HG03280 (cell line): ENCODE data around the gene HTT-AS.

Source experiments
- ATAC-seq: cut with Tn5 transposase; IDR thresholded peaks from one replicate; pipeline ENCODE4 v1.9.1; 2021; ENCODE audit warnings: mild to moderate bottlenecking, moderate library complexity; ENCODE audit not compliant: unreplicated experiment

The HTT-AS gene

DNA sequence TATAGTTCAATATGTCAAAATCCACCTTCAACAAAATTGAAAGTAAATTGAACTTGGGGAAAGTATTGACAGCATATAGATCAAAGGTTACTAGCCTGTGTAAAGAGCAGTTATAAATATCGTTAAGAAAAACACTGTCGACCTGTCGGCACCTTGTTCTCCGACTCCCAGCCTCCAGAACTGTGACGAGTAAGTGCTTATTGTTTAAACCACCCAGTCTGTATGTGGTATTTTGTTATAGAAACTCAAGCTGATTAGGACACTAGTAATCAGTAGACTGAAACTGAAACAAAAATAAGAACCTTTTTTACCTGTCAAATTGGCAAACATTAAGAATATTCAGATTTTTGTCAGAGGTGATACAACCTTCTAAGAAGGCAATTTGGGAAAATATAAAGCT is 17.1 kb upstream of the HTT-AS start:
- no peak for ATAC-seq

DNA sequence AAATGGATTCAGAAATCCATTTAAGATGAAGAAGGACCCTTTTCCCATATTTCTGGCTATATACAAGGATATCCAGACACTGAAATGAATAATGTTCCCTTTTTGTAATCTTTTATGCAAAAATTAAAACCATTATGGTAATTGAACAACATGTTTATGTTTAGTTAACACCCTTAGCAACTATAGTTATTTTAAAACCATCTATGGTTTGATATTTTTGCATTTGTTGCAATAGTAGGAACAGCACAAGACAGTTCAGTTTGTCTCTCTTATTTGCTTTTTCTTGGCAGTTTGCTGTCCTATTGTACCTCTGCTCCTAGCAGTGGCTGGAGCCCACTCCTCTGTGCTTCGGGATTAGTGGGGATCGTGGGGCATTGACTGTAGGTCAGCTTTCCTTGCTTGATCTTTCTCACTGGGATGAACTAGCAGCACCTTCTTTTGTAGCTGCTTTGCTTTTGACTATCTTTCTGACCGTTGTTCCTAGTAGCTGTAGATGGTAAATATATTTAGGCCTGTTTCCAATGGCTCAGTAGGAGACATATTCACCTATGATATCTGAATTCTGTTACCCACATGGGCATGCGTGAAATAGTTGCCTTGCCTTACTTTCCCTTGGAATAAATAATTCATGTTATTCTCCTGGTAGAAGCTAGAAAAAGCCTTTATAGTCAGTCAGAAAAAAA is 12.9 kb upstream of the HTT-AS start:
- ATAC-seq = no peak

- no peak for ATAC-seq
Observed at GRCh38 chr4:3085948-3086670, 11.8 kb upstream of the HTT-AS start.

- no peak for ATAC-seq
Observed at GRCh38 chr4:3083732-3084131, 9.4 kb upstream of the HTT-AS start.

GRCh38 chr4:3082925-3083515 is 8.7 kb upstream of the HTT-AS start:
- no peak for ATAC-seq

GRCh38 chr4:3079694-3080123 is 5.4 kb upstream of the HTT-AS start:
- no peak for ATAC-seq

DNA sequence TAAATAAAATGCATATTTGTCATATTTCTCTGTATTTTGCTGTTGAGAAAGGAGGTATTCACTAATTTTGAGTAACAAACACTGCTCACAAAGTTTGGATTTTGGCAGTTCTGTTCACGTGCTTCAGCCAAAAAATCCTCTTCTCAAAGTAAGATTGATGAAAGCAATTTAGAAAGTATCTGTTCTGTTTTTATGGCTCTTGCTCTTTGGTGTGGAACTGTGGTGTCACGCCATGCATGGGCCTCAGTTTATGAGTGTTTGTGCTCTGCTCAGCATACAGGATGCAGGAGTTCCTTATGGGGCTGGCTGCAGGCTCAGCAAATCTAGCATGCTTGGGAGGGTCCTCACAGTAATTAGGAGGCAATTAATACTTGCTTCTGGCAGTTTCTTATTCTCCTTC is 3.5 kb upstream of the HTT-AS start:
- peak; percentile 19 for ATAC-seq

DNA sequence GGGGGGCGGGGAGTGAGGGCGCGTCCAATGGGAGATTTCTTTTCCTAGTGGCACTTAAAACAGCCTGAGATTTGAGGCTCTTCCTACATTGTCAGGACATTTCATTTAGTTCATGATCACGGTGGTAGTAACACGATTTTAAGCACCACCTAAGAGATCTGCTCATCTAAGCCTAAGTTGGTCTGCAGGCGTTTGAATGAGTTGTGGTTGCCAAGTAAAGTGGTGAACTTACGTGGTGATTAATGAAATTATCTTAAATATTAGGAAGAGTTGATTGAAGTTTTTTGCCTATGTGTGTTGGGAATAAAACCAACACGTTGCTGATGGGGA is 1.3 kb upstream of the HTT-AS start:
- ATAC-seq = no peak

DNA sequence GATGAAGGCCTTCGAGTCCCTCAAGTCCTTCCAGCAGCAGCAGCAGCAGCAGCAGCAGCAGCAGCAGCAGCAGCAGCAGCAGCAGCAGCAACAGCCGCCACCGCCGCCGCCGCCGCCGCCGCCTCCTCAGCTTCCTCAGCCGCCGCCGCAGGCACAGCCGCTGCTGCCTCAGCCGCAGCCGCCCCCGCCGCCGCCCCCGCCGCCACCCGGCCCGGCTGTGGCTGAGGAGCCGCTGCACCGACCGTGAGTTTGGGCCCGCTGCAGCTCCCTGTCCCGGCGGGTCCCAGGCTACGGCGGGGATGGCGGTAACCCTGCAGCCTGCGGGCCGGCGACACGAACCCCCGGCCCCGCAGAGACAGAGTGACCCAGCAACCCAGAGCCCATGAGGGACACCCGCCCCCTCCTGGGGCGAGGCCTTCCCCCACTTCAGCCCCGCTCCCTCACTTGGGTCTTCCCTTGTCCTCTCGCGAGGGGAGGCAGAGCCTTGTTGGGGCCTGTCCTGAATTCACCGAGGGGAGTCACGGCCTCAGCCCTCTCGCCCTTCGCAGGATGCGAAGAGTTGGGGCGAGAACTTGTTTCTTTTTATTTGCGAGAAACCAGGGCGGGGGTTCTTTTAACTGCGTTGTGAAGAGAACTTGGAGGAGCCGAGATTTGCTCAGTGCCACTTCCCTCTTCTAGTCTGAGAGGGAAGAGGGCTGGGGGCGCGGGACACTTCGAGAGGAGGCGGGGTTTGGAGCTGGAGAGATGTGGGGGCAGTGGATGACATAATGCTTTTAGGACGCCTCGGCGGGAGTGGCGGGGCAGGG is 711 bp upstream of the HTT-AS start:
- peak; percentile 12 for ATAC-seq

DNA sequence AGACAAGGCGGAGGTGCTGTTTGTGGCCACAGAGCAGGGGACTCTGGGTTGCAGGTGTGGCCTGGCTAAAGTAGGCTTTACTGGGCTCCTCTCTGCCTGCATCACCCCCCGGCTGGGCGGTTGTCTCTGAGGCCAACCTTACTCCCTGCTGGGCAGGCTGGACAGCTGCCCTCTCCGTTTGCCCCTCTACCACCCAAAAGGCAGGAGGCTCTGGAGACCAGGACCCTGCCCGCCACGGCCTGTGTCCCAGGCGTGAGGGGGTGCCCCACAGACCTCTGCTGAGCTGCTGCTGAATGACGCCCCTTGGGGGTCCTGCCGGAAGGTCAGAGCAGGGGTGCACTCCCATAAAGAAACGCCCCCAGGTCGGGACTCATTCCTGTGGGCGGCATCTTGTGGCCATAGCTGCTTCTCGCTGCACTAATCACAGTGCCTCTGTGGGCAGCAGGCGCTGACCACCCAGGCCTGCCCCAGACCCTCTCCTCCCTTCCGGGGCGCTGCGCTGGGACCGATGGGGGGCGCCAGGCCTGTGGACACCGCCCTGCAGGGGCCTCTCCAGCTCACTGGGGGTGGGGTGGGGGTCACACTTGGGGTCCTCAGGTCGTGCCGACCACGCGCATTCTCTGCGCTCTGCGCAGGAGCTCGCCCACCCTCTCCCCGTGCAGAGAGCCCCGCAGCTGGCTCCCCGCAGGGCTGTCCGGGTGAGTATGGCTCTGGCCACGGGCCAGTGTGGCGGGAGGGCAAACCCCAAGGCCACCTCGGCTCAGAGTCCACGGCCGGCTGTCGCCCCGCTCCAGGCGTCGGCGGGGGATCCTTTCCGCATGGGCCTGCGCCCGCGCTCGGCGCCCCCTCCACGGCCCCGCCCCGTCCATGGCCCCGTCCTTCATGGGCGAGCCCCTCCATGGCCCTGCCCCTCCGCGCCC is 920 bp downstream of the HTT-AS start:
- ATAC-seq = peak; percentile 28

DNA sequence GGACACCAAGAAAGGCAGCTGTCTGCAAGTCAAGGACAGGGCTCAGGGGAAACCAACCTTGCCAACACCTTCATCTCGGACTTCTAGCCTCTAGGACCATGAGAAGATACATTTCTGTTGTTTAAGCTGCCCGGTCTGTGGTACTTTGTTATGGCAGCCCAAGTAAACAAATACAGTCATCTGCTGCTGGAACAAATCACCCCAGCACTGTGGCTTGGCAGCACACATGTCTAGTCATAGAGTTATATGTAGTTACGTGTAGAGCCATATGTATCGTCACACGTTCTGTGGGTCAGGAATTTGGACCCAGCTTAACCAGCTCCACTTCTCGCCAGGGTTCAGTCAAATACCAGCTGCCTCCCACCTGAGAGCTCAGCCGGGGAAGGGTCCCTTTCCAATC is 2.5 kb downstream of the HTT-AS start:
- ATAC-seq = no peak

DNA sequence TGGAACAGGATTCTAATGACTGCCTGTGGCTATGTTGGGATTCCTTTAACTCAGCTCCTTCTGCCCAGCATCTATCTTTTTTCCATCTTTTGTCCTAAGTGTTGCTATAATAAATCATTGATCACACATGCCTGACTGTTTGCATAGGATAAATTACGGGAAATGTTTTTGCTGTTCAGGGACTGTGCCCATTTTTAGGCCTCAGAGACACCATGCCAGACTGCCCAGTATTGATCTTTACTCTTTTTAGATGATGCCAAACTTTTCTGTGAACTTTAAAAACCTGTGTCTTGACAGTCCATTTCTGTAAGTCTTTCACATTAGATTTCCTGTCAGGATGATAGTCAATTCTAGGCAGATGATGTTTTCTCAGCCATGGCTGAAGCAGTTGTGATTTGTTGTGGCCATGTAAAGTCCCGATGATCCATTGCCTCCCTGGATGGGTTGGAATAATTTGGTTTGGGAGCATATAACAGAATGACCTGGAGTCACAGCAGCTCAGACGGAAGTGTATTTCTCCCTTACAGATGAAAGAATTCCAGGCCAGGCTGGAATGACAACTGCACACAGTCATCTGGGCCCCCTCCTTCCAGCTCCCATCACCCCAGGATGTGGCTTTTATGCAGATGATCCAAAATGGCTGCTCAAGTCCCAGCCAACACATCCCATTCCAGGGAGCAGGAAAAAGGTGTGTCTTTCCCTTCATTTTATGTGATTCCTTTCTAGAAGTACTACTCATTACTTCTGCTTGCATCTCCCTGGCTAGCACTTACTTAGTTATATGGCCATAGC is 3.4 kb downstream of the HTT-AS start:
- no peak for ATAC-seq

- ATAC-seq = no peak
Observed at GRCh38 chr4:3069661-3070199, 4.6 kb downstream of the HTT-AS start.

GRCh38 chr4:3067473-3068001 is 6.8 kb downstream of the HTT-AS start:
- ATAC-seq = no peak

DNA sequence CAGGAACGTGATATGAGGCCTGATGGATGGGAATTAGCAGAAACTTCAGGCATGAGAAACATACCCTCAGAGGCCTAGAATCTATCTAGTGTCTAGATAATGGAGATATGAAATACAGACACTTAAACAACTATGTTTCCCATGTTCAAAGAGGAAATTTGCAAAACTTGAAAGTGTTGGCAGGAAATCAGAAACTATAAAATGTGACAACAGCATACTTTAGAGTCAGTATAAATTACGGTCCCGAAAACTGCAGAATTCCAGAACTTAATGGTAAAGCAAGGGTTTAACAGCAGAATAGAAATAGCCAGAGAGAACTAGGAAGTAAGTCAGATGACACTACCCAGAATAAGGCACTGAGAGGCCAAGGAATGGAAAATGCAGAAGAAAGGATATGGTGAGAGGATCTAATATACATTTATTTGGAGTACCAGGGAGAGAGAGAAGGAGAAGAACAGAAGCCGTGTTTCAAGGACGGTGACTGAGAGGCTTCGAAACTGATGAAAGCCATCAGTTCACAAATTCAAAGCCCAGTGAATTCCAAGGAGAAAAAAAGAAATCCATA is 7.4 kb downstream of the HTT-AS start:
- ATAC-seq = no peak

DNA sequence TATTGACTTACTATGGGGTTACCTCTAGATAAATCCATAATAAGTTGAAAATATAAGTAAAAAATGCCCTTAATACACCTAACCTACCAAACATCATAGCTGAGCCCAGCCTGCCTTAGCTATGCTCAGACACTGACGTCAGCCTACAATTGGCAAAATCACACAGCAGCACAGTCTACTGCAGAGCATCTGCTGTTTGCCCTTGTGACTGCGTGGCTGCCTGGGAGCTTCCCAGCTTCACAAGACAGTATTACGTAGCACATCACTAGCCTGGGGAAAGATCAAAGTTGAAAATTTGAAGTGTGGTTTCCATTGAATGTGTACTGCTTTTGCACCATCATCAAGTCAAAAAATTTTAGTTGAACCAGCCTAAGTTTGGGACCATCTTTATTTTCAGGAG is 8.8 kb downstream of the HTT-AS start:
- no peak for ATAC-seq

DNA sequence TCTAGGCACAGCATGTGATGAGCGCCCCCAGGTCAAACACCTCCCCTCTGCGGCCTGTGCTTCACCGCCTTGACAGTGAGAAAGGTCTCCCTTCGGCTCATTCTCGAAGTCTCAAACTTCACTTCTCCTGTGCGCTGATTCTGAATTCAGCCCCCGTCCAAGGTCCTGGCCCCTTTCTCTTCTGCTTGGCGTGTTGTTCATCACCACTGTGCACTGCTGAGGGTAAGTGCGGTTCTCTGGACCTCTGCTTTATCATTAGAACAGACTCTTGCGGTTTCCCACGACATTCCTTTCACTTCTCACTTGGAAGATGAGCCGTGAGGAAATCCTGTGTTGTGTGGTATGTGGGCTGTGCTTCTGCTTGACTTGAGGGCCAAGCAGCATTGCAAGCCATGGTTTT is 11.9 kb downstream of the HTT-AS start:
- no peak for ATAC-seq

GRCh38 chr4:3060946-3061345 is 13.4 kb downstream of the HTT-AS start:
- ATAC-seq = no peak

DNA sequence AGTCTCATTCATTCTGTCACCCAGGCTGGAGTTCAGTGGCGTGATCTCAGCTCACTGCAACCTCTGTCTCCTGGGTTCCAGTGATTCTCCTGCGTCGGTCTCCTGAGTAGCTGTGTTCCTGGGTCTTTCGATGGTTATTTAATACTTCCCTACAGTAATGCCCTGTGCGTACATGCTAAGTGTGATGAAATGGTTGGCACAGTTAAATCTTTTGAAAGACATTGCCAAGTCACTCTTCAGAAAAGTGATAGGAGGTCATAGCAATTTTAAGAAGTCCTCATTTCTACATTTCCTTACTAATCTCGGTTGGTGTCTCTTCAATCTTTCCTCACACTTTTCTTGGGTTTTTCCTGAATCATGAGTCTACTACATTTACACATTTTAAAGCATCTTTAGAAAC is 14.4 kb downstream of the HTT-AS start:
- ATAC-seq = no peak
